K562 (cell line): Measurements from ENCODE around the gene GRIK2. TPM values are rescaled to one million over a fixed set of nuclear protein-coding genes. Genes with fewer than 3 reads are reported as not detected.

ENCODE experiments used
- ATAC-seq: fragments of 200-7000 bp; cut with Tn5 transposase; 3 replicates; pipeline ENCODE4 v1.9.1; 2020; ENCODE audit warnings: moderate library complexity
- BruUV-seq: library from RNA; stranded (reverse); fragments of 400-500 nt; replicated peaks from 2 replicates; lab custom pipeline; 2021; lab: Mats Ljungman, UMichigan
- CTCF ChIA-PET: fragments of 300-600 bp; formaldehyde crosslinking; extraction: SDS; loops from one replicate; lab custom pipeline; 2021; ENCODE audit warnings: low intra/inter-chr PET ratio; lab: Yijun Ruan, JAX
- POLR2A ChIA-PET: fragments of 300-600, 350-650 bp; sonication (Branson Sonifier 250); formaldehyde crosslinking; extraction: SDS; loops from one replicate; lab custom pipeline; 2021; ENCODE audit warnings: antibody characterized with exemption, inconsistent platforms; lab: Yijun Ruan, JAX
- DNase-seq, 4 experiments: peaks; one replicate each; pipeline versions ENCODE4 v3.0.0 to v3.0.0-alpha.2; 2011 to 2018; ENCODE audit warnings: low spot score in 3 of 4, mixed read lengths in 3 of 4; ENCODE audit errors: extremely low read depth in 1 of 4
- FAIRE-seq: peaks from 2 replicates; lab custom pipeline; 2011; peaks lifted over from hg19 to GRCh38; lab: Jason Lieb, UNC
- H2AFZ ChIP-seq: 2 replicates; pipeline ENCODE4 v1.6.0; 2011; ENCODE audit warnings: low read depth, low read length, control low read depth, inconsistent platforms
- H3K27ac ChIP-seq: fragments of 200-600 bp; 3 replicates; pipeline ENCODE4 v1.8.0; 2011; ENCODE audit warnings: low read depth, mild to moderate bottlenecking, control low read depth, inconsistent platforms, low read length, moderate library complexity, mixed read lengths; ENCODE audit errors: extremely low read depth
- H3K27me3 ChIP-seq, 2 experiments: fragments of 300-600 bp in 1 of 2; 2 replicates in 1 of 2; 3 replicates in 1 of 2; pipeline versions ENCODE4 v1.6.0 to v1.8.0; 2011; ENCODE audit warnings: inconsistent platforms in 2 of 2, low read length in 2 of 2, mild to moderate bottlenecking in 1 of 2, mixed read lengths in 1 of 2, moderate library complexity in 1 of 2; ENCODE audit not compliant: control insufficient read depth in 2 of 2, insufficient read depth in 2 of 2
- H3K36me3 ChIP-seq: fragments of 300-600 bp; 3 replicates; pipeline ENCODE4 v1.8.0; 2011; ENCODE audit warnings: mild to moderate bottlenecking, low read length, inconsistent platforms; ENCODE audit not compliant: control insufficient read depth, insufficient read depth
- H3K4me1 ChIP-seq, 2 experiments: fragments of 200-600 bp in 1 of 2; replicated peaks in 1 of 2; 2 replicates in 1 of 2; 3 replicates in 1 of 2; pipeline versions ENCODE4 v1.5.1 to v1.8.0; 2011; ENCODE audit warnings: inconsistent platforms in 2 of 2, low read length in 2 of 2, mild to moderate bottlenecking in 1 of 2, mixed read lengths in 1 of 2, moderate library complexity in 1 of 2; ENCODE audit not compliant: control insufficient read depth in 2 of 2, insufficient read depth in 2 of 2
- H3K4me2 ChIP-seq: 2 replicates; pipeline ENCODE4 v1.6.1; 2011; ENCODE audit warnings: low read length, control low read depth, inconsistent platforms, mixed read lengths; ENCODE audit not compliant: insufficient read depth
- H3K4me3 ChIP-seq: fragments of 200-600 bp; sonication (generic), shearing (Covaris generic); 2 replicates; pipeline ENCODE4 v1.5.1; 2016; ENCODE audit warnings: control low read depth, inconsistent platforms
- H3K79me2 ChIP-seq: fragments of 200-600 bp; 3 replicates; pipeline ENCODE4 v1.8.0; 2011; ENCODE audit warnings: low read length, inconsistent platforms; ENCODE audit not compliant: control insufficient read depth, insufficient read depth
- H3K9ac ChIP-seq, 2 experiments: 2 replicates each; pipeline versions ENCODE4 v1.6.0 to v1.6.1; 2011; ENCODE audit warnings: low read depth in 2 of 2, low read length in 2 of 2, control low read depth in 1 of 2, inconsistent platforms in 1 of 2, mild to moderate bottlenecking in 1 of 2, mixed read lengths in 1 of 2; ENCODE audit not compliant: insufficient read depth in 1 of 2
- H3K9me1 ChIP-seq: one replicate; pipeline ENCODE4 v1.6.0; 2011; ENCODE audit warnings: inconsistent platforms, mild to moderate bottlenecking, low read length, moderate library complexity; ENCODE audit not compliant: control insufficient read depth, insufficient read depth
- H3K9me3 ChIP-seq: replicated peaks from 2 replicates; pipeline ENCODE4 v1.5.1; 2011; ENCODE audit warnings: low read depth, low read length, inconsistent platforms; ENCODE audit not compliant: control insufficient read depth, insufficient read depth
- H4K20me1 ChIP-seq: replicated peaks from 2 replicates; pipeline ENCODE4 v1.6.1; 2011; ENCODE audit warnings: low read length, inconsistent platforms, mixed read lengths; ENCODE audit not compliant: control insufficient read depth, insufficient read depth
- AFF1 ChIP-seq, 2 experiments: fragments of 450-650 bp; IDR thresholded peaks; 2 replicates each; pipeline ENCODE4 v1.6.1; 2018; ENCODE audit warnings: mild to moderate bottlenecking in 2 of 2, low read depth in 1 of 2; ENCODE audit not compliant: partially characterized antibody in 2 of 2
- ATF3 ChIP-seq, 2 experiments: fragments of 450-650 bp in 1 of 2; sonication (generic) in 1 of 2; formaldehyde crosslinking in 1 of 2; IDR thresholded peaks in 1 of 2; conservative IDR thresholded peaks in 1 of 2; 2 replicates each; pipeline versions ENCODE4 v1.6.1 to v1.8.1; 2016 to 2023; ENCODE audit warnings: mild to moderate bottlenecking in 2 of 2, moderate library complexity in 2 of 2, inconsistent platforms in 1 of 2, missing genetic modification reagents in 1 of 2
- GABPB1 ChIP-seq: sonication (generic); formaldehyde crosslinking; IDR thresholded peaks from 2 replicates; pipeline ENCODE4 v1.8.0; 2022; ENCODE audit warnings: mild to moderate bottlenecking, missing genetic modification reagents
- HLTF ChIP-seq: fragments of 450-650 bp; IDR thresholded peaks from 2 replicates; pipeline ENCODE4 v1.6.1; 2016
- MED1 ChIP-seq: sonication (generic); formaldehyde crosslinking; IDR thresholded peaks from 2 replicates; pipeline ENCODE4 v1.8.1; 2023; ENCODE audit warnings: missing genetic modification reagents, borderline replicate concordance
- POLR3G ChIP-seq: IDR thresholded peaks from 2 replicates; pipeline ENCODE4 v1.6.1; 2011; ENCODE audit not compliant: insufficient read length, insufficient replicate concordance; ENCODE audit errors: extremely low read depth
- PYGO2 ChIP-seq: fragments of 450-650 bp; IDR thresholded peaks from 2 replicates; pipeline ENCODE4 v1.6.1; 2016; ENCODE audit warnings: mild to moderate bottlenecking, missing genetic modification characterization, moderate library complexity, missing compliant biosample characterization
- RCOR1 ChIP-seq, 2 experiments: IDR thresholded peaks; 2 replicates each; pipeline ENCODE4 v1.6.1; 2012; ENCODE audit warnings: low read depth in 2 of 2, low read length in 2 of 2, borderline replicate concordance in 1 of 2, improper control_type of control experiment in 1 of 2
- SRF ChIP-seq, 2 experiments: fragments of 250-450, 450-650 bp in 1 of 2; sonication (Bioruptor Pico) in 1 of 2; sonication (generic) in 1 of 2; formaldehyde crosslinking; IDR thresholded peaks; 2 replicates each; pipeline versions ENCODE4 v1.5.0 to v1.5.1; 2020 to 2022; ENCODE audit warnings: mild to moderate bottlenecking in 1 of 2, missing genetic modification reagents in 1 of 2
- TFAP4 ChIP-seq: sonication (generic); formaldehyde crosslinking; IDR thresholded peaks from 2 replicates; pipeline ENCODE4 v1.8.0; 2022; ENCODE audit warnings: missing genetic modification reagents, mild to moderate bottlenecking, moderate library complexity, borderline replicate concordance
- ZBTB9 ChIP-seq: fragments of 450-650 bp; formaldehyde crosslinking; IDR thresholded peaks from 2 replicates; pipeline ENCODE4 v1.4.0; 2020; ENCODE audit warnings: mild to moderate bottlenecking, moderate library complexity
- WGBS: fragments of 100-300 bp; shearing (Covaris generic); methylation state at CpG from one replicate; pipeline ENCODE4 v1.1.6; 2016; ENCODE audit warnings: low coverage, mixed read lengths; ENCODE audit not compliant: insufficient coverage; ENCODE audit errors: missing lambda C conversion rate; 5-methylcytosine and 5-hydroxymethylcytosine counted together
- in situ Hi-C: fragments of 300-500 bp; cut with MboI; formaldehyde crosslinking; loops from 4 replicates; pipeline ENCODE4 v1.15.0; 2018; ENCODE audit warnings: inconsistent platforms, mixed read lengths
- intact Hi-C: fragments of 100-400 bp; cut with micrococcal nuclease; formaldehyde crosslinking; loops from 2 replicates; pipeline ENCODE4 v1.14.2; 2022
- polyA plus RNA-seq, 8 experiments: library from polyadenylated mRNA; depleted of rRNA in 4 of 8; stranded (reverse) in 5 of 8; unstranded in 3 of 8; fragments of >200 nt; fragmentation: Nextera tagmentation in 2 of 8; fragmentation: Illumina TruSeq in 1 of 8; extraction: Ambion mirVana in 2 of 8; extraction: Trizol in 1 of 8; gene quantifications; 2 replicates each; pipeline versions ENCODE4 v1.2.1 to v1.2.3, GENCODE V29; 2011 to 2014; ENCODE audit warnings: inconsistent platforms in 1 of 8, missing spikeins in 1 of 8
- total RNA-seq, 7 experiments: library from RNA; depleted of rRNA in 6 of 7; stranded (reverse); fragments of >200 nt in 6 of 7; fragmentation: Illumina TruSeq in 2 of 7; extraction: Trizol in 2 of 7; gene quantifications; 2 replicates each; pipeline versions ENCODE4 v1.2.1 to v1.2.3, GENCODE V29; 2011 to 2021; ENCODE audit warnings: low replicate concordance in 1 of 7
- TF ChIP-seq, protein P1 (sequence below): sonication (generic); formaldehyde crosslinking; IDR thresholded peaks from 2 replicates; pipeline ENCODE4 v1.8.0; 2022; ENCODE audit warnings: missing genetic modification reagents, mild to moderate bottlenecking, borderline replicate concordance

GRIK2 gene
- total and polyA plus RNA-seq, 9 of the 15 experiments (the other 6 are each of a cell fraction or from before 2014, with no cell fraction given), result not detected

- no peaks in the 10 kb centered on the region for H3K9me1 ChIP-seq
- DNase-seq, result no peak
- H3K9ac ChIP-seq, result no peak overlapping the region
- intact Hi-C loops (no loop called here), in situ Hi-C loops (no loop called here)
- ChIA-PET POLR2A (no interaction called here), CTCF (no interaction called here)
- H3K4me2 ChIP-seq, result no peak overlapping the region
- H3K9me3 ChIP-seq, result no peaks in the 10 kb centered on the region
- no peak for ATAC-seq
- no TSS peak for BruUV-seq
- H3K27ac ChIP-seq, result no peak overlapping the region
- no peaks in the 10 kb centered on the region for H3K4me1 ChIP-seq
- H3K27me3 ChIP-seq, result no peaks in the 10 kb centered on the region
- no peak overlapping the region for H3K4me3 ChIP-seq
- no peak for FAIRE-seq
- H3K36me3 ChIP-seq, result no peaks in the 10 kb centered on the region
- no peaks in the 10 kb centered on the region for H3K79me2 ChIP-seq
- H2AFZ ChIP-seq, result no peak overlapping the region
- WGBS, result 0% methylated on average over 1 of the region's 1 CpG
- H4K20me1 ChIP-seq, result no peaks in the 10 kb centered on the region
- TF ChIP-seq HLTF, result no peak
- TF ChIP-seq, protein P1, sequence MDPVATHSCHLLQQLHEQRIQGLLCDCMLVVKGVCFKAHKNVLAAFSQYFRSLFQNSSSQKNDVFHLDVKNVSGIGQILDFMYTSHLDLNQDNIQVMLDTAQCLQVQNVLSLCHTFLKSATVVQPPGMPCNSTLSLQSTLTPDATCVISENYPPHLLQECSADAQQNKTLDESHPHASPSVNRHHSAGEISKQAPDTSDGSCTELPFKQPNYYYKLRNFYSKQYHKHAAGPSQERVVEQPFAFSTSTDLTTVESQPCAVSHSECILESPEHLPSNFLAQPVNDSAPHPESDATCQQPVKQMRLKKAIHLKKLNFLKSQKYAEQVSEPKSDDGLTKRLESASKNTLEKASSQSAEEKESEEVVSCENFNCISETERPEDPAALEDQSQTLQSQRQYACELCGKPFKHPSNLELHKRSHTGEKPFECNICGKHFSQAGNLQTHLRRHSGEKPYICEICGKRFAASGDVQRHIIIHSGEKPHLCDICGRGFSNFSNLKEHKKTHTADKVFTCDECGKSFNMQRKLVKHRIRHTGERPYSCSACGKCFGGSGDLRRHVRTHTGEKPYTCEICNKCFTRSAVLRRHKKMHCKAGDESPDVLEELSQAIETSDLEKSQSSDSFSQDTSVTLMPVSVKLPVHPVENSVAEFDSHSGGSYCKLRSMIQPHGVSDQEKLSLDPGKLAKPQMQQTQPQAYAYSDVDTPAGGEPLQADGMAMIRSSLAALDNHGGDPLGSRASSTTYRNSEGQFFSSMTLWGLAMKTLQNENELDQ, result no peak
- no peak for TF ChIP-seq ATF3 (IDR thresholded peaks at IDR 0.05)
- TF ChIP-seq ATF3 (CRISPR knock-in tag; conservative IDR thresholded peaks at IDR 0.05), result no peak
- TF ChIP-seq TFAP4, result no peak
- TF ChIP-seq GABPB1, result no peak
- no peak for TF ChIP-seq MED1 (CRISPR knock-in tag)
- TF ChIP-seq PYGO2 (tag), result no peak
- no peak for TF ChIP-seq AFF1 (IDR thresholded peaks at IDR 0.05; ENCODE audit: low read depth in 1 of 2, partially characterized antibody in 2 of 2)
- TF ChIP-seq ZBTB9 (CRISPR knock-in tag), result no peak
- no peak for TF ChIP-seq POLR3G
- no peak for TF ChIP-seq RCOR1 (IDR thresholded peaks at IDR 0.05; ENCODE audit: borderline replicate concordance in 1 of 2, low read depth in 2 of 2, low read length in 2 of 2)
- TF ChIP-seq SRF (CRISPR knock-in tag; IDR thresholded peaks at IDR 0.05), result no peak
These were observed 345.0 kb downstream of the GRIK2 start for GRCh38 chr6:101738481-101738880.
